GM19452 (cell line): ENCODE data around the gene ICAM4.
"Not testable (repeated sequence)": the region's sequence is repeated elsewhere in the genome, so short reads cannot be mapped to it uniquely, and the experiment has no call there.

Source experiments
- ATAC-seq: cut with Tn5 transposase; IDR thresholded peaks from one replicate; pipeline ENCODE4 v1.9.1; 2021; ENCODE audit not compliant: unreplicated experiment

ICAM4 gene

DNA sequence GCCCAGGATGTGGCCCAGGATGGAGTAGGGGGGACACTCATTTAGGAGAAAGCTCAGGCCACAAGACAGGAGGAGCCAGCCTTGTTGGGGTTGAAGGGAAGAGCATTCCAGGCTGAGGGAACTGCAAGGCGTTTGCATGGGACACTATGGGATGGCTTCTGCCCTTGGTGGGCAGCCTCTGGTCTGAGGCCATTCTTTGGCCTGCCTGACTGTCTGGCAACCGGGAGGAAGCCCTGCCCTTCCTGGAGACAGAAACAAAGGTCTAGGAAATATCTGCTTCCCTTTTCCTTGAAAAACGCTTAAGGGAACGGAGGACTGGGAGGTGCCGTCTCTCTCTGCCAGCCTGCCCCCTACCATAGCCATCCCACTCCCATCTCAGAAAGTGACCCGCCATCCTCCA is 18.7 kb upstream of the ICAM4 start:
- ATAC-seq = no peak

DNA sequence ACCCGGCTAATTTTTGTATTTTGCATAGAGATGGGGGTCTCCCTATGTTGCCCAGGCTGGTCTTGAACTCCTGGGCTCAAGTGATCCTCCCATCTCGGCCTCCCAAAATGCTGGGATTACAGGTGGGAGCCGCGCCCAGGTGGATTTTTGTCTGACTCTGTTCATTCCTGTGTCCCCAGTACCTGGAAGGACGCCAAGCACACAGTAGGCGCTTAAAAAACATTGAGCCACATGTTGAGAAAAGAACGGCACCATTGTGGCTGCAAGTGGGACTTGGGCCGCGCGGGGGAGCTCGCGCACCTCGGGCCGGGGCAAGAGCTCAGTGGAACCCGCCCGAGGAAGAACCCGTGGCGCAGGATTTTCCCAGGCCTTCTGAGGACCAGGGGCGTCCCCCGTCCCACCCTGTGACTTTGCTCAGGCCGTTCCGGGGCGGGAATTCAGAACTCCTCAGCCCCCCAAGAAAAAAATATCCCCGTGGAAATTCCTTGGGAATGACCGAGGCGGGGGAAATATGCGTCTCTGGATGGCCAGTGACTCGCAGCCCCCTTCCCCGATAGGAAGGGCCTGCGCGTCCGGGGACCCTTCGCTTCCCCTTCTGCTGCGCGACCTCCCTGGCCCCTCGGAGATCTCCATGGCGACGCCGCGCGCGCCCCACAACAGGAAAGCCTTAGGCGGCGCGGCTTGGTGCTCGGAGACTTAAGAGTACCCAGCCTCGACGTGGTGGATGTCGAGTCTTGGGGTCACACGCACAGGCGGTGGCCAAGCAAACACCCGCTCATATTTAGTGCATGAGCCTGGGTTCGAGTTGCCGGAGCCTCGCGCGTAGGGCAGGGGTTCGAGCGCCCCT is 17.2 kb upstream of the ICAM4 start:
- ATAC-seq = peak; percentile 45

DNA sequence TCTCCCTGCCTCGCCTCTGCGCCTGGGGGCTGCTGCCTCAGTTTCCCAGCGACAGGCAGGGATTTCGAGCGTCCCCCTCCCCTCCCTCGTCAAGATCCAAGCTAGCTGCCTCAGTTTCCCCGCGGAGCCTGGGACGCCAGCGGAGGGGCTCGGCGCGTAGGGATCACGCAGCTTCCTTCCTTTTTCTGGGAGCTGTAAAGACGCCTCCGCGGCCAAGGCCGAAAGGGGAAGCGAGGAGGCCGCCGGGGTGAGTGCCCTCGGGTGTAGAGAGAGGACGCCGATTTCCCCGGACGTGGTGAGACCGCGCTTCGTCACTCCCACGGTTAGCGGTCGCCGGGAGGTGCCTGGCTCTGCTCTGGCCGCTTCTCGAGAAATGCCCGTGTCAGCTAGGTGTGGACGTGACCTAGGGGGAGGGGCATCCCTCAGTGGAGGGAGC is 16.6 kb upstream of the ICAM4 start:
- ATAC-seq = peak; percentile 43

DNA sequence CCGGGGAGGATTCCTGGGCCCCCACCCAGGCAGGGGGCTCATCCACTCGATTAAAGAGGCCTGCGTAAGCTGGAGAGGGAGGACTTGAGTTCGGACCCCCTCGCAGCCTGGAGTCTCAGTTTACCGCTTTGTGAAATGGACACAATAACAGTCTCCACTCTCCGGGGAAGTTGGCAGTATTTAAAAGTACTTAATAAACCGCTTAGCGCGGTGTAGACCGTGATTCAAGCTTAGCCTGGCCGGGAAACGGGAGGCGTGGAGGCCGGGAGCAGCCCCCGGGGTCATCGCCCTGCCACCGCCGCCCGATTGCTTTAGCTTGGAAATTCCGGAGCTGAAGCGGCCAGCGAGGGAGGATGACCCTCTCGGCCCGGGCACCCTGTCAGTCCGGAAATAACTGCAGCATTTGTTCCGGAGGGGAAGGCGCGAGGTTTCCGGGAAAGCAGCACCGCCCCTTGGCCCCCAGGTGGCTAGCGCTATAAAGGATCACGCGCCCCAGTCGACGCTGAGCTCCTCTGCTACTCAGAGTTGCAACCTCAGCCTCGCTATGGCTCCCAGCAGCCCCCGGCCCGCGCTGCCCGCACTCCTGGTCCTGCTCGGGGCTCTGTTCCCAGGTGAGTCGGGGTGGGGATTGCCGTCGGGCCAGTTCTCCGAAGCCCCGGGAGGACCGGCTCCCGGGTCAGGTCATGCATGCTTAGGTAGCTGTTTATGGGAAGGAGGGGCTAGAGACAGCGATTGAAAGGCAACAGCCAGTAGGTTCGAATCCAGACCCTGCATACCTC is 15.9 kb upstream of the ICAM4 start, which contains the start of gene ICAM1:
TSS of gene ICAM1 (plus strand) at position 505 of the 779 bp plus-strand sequence. CDS start at position 545, 40 bp downstream.
- peak; percentile 46 for ATAC-seq

DNA sequence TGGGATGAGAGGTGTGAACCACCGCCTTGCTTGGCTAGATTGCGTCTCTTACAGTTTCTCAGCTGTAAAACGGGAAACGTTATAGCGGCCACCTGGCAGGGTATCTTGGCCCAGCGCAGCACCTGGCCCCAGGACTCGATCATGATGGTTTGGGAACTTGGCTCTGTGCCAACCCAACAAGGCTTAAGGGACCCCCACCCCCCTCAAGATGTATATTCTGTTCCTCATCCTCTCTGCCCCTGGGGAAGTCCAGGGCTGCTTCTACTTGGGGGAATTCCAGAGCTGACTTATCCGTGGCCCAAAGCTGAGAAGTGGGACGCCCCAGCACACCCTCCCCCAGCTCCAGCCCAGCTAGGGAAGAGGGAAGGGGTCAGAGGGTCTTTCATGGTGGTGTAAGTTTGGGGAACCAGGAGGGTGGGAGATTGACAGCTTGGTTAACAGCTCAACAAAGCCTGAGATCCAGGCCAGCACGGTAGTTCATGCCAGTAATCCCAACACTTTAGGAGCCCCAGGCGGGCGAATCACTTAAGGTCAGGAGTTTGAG is 15.1 kb upstream of the ICAM4 start:
- no peak for ATAC-seq

DNA sequence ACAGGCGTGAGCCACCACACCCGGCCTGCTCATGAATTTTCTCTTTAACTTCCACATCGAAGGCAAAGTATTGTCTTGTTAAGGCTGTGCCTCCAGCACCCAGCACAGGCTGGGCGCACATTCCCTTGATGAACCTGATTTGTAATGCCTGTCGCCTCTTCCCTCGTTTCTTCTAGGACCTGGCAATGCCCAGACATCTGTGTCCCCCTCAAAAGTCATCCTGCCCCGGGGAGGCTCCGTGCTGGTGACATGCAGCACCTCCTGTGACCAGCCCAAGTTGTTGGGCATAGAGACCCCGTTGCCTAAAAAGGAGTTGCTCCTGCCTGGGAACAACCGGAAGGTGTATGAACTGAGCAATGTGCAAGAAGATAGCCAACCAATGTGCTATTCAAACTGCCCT is 12.2 kb upstream of the ICAM4 start:
- no peak for ATAC-seq

DNA sequence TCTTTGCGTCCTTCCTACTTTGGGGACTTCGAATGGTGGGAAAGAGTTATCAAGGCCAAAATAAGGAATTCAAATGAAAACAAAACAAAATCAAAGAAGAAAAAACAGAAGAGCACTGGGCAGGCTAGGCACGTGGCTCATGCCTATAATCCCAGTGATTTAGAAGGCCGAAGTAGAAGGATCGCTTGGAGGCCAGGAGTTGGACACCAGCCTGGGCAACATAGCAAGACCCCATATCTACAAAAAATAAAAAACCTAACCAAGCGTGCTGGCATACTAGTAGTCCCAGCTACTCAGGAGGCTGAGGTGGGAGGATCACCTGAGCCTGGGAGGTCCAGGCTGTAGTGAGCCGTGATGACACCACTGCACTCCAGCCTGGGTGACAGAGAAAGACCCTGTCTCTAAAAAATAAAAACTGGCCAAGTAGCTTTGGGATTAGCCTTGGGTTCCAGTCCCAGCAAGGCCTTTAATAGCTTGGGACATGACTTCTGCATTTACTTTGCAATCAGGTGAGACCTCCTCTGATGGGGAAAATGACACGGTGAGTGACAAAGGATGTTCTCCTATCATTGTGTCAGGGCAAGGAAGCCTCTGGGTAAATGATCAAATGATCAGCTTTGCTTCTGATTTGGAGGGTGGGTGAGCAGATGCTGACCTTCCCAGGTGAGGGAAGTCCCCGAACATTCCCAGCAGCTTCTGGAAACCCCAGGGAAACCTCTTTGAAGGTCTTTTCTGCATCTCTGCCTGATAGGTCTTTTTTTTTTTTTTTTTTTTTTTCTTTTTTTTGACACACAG is 8.8 kb upstream of the ICAM4 start:
- no peak for ATAC-seq

DNA sequence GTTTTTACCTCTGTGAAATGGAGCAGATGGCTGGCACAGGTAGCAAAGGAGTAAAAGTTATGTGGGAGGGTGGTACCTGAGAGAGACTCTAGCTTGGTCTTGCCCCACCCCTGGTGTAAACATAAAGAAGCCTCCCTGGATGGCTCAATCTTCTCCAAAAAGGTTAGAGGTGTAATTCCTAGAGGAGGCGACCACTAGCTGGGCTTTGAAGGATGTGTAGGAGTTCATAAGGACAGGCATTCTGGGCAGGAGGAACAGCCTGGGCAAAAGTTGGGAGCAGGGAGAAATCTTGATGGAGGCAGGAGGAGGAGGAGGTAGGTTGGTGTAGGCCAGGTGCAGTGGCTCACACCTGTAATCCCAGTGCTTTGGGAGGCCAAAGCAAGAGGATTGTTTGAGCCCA is 7.8 kb upstream of the ICAM4 start:
- ATAC-seq = no peak

DNA sequence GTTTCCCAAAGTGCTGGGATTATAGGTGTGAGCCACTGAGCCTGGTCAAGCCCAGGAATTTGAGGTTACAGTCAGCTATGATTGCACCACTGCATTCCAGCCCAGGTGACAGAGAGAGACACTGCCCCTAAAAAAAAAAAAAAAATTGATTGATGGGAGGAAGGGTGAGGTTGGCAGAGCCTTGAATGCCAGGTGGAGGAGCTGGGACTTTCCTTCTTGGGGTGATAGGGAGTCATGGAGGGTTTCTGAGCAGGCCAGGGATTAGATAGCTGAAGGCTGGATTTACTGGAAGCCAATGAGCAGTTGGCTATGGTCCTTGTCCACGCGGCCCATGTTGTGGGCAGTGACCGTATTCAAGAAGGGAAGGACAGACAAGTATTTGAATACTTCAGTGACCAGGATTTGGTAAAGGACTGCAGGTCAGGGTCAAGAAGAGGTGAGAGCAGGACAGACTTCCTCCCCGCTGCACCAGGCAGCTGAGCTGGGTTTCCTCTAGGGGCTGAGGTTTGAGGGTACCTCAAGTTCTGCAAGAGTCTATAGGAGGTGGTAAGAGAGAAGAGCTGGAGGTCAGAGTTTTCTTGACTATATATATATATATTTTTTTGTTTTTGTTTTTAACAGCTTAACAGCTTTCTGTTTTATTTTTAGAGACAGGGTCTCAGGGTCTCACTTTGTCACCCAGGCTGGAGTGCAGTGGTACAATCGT is 6.9 kb upstream of the ICAM4 start:
- ATAC-seq = no peak

DNA sequence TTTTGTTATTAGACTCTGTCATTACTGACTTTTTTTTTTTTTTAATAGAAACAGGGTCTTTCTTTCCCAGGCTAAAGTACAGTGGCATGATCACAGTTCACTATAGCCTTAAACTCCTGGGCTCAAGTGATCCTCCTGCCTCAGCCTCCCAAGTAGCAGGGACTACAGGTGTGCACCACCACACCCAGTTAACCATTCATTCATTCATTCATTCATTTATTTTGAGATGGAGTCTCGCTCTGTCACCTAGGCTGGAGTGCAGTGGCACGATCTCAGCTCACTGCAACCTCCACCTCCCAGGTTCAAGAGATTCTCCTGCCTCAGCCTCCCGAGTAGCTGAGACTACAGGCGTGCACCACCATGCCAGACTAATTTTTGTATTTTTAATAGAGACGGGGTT is 4.7 kb upstream of the ICAM4 start:
- not testable (repeated sequence) for ATAC-seq

DNA sequence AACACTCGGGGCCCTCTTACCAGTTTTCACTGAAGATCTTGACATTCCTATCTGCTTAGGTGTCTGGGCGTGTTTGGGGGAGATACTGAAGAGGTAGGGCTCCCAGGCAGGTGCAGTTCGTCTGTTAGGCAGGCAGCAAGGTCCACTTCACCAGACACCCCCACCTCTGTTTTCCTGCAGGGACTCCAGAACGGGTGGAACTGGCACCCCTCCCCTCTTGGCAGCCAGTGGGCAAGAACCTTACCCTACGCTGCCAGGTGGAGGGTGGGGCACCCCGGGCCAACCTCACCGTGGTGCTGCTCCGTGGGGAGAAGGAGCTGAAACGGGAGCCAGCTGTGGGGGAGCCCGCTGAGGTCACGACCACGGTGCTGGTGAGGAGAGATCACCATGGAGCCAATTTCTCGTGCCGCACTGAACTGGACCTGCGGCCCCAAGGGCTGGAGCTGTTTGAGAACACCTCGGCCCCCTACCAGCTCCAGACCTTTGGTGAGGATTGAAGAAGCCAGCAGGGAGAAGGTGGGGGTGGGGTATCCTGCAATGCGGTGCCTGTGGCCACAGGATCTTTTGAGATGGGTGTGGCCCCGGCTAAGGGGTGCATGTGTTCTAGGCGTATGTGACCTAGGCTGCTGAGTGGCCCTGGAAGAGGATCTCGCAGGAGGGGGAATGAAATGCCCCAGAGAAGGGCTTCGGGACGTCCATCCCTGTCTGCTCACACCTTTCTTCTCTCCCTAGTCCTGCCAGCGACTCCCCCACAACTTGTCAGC is 3.3 kb upstream of the ICAM4 start:
- ATAC-seq = no peak

DNA sequence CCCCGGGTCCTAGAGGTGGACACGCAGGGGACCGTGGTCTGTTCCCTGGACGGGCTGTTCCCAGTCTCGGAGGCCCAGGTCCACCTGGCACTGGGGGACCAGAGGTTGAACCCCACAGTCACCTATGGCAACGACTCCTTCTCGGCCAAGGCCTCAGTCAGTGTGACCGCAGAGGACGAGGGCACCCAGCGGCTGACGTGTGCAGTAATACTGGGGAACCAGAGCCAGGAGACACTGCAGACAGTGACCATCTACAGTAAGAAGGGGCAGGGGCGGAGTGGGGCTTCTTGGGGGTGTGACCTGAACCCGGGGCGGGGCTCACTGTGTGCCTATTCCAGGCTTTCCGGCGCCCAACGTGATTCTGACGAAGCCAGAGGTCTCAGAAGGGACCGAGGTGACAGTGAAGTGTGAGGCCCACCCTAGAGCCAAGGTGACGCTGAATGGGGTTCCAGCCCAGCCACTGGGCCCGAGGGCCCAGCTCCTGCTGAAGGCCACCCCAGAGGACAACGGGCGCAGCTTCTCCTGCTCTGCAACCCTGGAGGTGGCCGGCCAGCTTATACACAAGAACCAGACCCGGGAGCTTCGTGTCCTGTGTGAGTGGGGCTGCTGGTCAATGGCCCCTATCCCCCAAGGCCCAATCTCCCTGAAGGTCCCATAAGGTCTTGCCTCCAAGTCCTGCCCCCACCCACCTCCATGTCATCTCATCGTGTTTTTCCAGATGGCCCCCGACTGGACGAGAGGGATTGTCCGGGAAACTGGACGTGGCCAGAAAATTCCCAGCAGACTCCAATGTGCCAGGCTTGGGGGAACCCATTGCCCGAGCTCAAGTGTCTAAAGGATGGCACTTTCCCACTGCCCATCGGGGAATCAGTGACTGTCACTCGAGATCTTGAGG is 2.4 kb upstream of the ICAM4 start:
- ATAC-seq = no peak

DNA sequence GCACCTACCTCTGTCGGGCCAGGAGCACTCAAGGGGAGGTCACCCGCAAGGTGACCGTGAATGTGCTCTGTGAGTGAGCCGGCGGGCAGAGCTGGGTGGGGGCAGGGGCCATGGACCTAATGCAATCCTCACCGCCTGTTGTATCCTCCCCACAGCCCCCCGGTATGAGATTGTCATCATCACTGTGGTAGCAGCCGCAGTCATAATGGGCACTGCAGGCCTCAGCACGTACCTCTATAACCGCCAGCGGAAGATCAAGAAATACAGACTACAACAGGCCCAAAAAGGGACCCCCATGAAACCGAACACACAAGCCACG is 1.8 kb upstream of the ICAM4 start:
- no peak for ATAC-seq

DNA sequence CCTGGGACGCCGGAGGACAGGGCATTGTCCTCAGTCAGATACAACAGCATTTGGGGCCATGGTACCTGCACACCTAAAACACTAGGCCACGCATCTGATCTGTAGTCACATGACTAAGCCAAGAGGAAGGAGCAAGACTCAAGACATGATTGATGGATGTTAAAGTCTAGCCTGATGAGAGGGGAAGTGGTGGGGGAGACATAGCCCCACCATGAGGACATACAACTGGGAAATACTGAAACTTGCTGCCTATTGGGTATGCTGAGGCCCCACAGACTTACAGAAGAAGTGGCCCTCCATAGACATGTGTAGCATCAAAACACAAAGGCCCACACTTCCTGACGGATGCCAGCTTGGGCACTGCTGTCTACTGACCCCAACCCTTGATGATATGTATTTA is 1.4 kb upstream of the ICAM4 start:
- no peak for ATAC-seq

DNA sequence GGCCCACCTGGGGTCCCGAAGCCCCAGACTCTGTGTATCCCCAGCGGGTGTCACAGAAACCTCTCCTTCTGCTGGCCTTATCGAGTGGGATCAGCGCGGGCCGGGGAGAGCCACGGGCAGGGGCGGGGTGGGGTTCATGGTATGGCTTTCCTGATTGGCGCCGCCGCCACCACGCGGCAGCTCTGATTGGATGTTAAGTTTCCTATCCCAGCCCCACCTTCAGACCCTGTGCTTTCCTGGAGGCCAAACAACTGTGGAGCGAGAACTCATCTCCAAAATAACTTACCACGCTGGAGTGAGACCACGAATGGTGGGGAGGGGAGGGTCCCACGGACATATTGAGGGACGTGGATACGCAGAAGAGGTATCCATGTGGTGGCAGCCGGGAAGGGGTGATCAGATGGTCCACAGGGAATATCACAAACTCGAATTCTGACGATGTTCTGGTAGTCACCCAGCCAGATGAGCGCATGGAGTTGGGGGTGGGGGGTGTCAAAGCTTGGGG is 2.0 kb downstream of the ICAM4 start:
- ATAC-seq = no peak

DNA sequence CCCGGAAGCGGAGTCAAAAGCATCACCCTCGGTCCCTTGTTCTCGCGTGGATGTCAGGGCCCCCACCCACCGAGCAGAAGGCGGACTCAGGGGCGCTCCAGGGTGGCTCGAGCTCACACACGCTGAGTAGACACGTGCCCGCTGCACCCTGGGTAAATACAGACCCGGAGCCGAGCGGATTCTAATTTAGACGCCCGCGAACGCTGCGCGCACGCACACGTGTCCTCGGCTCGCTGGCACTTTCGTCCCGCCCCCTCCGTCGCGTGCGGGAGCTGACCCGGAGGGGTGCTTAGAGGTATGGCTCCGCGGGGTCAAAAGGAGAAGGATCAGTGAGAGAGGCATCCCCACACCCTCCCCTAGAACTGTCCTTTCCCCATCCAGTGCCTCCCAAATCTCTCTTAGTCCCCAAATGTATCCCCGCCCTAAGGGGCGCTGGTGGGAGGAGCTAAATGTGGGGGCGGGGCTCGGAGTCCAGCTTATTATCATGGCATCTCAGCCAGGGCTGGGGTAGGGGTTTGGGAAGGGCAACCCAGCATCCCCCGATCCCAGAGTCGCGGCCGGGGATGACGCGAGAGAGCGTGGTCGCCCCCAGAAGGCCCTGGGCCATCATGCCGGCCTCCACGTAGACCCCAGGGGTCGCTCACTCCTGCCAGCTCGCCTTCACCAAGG is 2.5 kb downstream of the ICAM4 start:
- no peak for ATAC-seq

DNA sequence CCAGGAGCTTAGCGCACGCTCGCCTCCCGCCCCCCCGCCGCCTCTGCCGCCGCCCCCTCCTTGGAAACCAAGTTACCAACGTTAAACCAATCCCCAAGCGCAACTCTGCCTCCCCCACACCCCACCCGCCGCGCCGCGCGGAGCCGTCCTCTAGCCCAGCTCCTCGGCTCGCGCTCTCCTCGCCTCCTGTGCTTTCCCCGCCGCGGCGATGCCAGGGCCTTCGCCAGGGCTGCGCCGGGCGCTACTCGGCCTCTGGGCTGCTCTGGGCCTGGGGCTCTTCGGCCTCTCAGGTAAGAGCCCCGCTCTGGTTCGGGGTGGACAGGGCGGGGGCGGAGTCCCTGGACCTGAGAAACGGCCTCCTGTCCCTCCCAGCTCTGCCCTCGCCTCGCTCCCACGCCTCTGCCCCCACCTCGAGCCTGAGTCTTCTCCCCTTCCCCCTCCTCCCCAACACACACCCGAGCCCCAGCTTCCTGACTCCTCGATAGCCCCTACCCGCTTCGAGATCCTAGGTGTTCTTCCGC is 3.1 kb downstream of the ICAM4 start, which contains the start of gene ICAM5:
TSS of gene ICAM5 (plus strand) at position 117 of the 521 bp plus-strand sequence. CDS start at position 209, 92 bp downstream.
- no peak for ATAC-seq
